ENCODE measurements around the gene ATG3.
"Not testable (repeated sequence)": the region's sequence is repeated elsewhere in the genome, so short reads cannot be mapped to it uniquely, and the experiment has no call there.

ATG3 gene

DNA sequence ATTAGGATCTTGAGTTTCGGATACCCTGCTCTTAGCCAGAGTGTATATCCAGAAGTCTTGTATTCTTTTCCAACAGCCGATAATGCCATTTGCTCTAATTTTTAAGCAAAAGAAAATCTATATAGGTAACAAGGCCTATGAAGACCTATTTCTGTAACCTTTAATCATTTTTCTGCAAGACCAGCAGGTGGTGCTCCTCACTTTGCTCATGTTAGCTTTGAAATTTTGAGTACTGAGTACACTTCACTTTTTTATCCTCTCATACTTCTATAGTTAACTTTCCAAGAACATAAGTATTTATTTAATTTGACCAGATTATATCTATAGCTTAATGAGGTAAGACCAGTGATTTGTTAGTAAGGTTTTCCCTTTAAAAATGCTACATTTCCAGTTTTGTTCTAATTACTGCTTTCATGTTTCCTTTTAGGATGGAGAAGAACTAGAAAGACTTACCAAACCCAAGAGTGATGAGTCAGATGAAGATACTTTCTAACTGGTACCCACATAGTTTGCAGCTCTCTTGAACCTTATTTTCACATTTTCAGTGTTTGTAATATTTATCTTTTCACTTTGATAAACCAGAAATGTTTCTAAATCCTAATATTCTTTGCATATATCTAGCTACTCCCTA lies 20.6 kb upstream of the ATG3 start:
- TF ChIP-seq ZFX (IDR thresholded peaks at IDR 0.05): no peak
- TF ChIP-seq CTCF (conservative IDR thresholded peaks at IDR 0.05): peak; percentile 73
- no peak overlapping the region for H3K27ac ChIP-seq

DNA sequence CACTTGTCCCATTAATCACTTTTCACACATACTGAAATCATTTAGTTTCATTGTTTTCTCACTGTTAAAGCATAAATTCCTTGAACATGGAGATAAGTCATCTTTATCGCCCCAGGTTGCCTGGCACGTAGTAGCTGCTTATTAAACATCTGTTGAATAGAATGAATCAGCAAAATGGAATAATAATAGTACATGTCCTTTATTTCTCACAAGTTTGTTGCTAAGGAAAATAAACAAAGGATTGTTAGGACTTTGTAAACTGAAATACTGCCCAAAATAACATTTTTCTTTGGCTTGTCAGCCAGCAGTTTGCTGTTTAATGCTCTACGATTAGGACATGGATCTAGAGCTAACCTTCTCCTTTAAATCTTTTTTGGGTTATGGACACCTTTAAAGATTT lies 17.9 kb upstream of the ATG3 start:
- TF ChIP-seq ZFX (IDR thresholded peaks at IDR 0.05) (no peak), CTCF (conservative IDR thresholded peaks at IDR 0.05) (no peak)
- H3K27ac ChIP-seq: no peak overlapping the region

DNA sequence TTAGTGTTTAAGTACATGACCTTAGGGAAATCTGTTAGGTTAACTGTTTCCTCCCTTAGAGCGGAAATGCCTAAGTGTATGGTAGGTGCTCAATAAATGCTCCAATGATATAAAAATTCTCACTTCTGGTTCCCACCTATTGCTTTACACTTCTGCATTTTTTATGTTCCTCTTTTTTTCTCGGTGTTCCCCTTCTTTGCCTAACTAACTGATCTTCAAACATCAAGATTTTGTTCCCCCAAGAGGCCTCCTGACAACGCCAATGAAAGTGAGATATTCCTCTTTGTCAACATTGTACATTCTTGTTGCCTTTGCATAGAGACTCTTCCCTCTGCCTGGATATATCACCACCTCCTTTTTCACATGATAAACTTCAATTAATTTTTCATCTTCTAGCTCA lies 17.5 kb upstream of the ATG3 start:
- TF ChIP-seq ZFX (IDR thresholded peaks at IDR 0.05) (no peak), CTCF (conservative IDR thresholded peaks at IDR 0.05) (no peak)
- no peak overlapping the region for H3K27ac ChIP-seq

- TF ChIP-seq ZFX (IDR thresholded peaks at IDR 0.05): no peak
- TF ChIP-seq CTCF (conservative IDR thresholded peaks at IDR 0.05): no peak
These were observed 10.9 kb upstream of the ATG3 start for GRCh38 chr3:112572701-112573100.

GRCh38 chr3:112569265-112569664 lies 7.5 kb upstream of the ATG3 start:
- TF ChIP-seq ZFX (IDR thresholded peaks at IDR 0.05): no peak
- TF ChIP-seq CTCF (conservative IDR thresholded peaks at IDR 0.05): no peak
- H3K27ac ChIP-seq: no peak overlapping the region

More at GRCh38 chr3:112572701-112573100, 10.9 kb upstream of the ATG3 start:
- no peak overlapping the region for H3K27ac ChIP-seq

DNA sequence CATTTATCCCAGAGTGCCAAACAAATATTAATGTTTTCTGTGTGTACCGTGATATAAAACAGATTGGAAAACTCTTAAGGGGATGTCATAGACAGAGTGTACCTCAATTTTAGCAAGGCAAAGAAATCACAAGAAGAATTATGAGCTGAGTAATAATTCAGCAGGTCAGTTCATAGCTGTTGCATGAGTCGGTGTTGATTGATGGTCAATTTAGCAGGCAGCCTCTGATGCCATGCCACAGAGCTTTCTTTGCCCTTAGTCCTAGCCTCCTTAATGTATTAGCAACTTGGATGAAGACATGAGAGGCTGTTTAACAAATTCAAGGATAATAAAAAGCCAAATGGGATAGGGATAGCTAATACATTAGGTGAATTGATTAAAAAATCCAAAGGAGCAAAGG lies 6.9 kb upstream of the ATG3 start:
- no peak for TF ChIP-seq CTCF (conservative IDR thresholded peaks at IDR 0.05)
- no peak for TF ChIP-seq ZFX (IDR thresholded peaks at IDR 0.05)
- no peak overlapping the region for H3K27ac ChIP-seq

GRCh38 chr3:112564940-112565305 lies 3.2 kb upstream of the ATG3 start:
- H3K27ac ChIP-seq: no peak overlapping the region
- TF ChIP-seq CTCF (conservative IDR thresholded peaks at IDR 0.05) (no peak), ZFX (IDR thresholded peaks at IDR 0.05) (no peak)

- H3K27ac ChIP-seq: not testable (repeated sequence)
These were observed 2.6 kb upstream of the ATG3 start for GRCh38 chr3:112564247-112564939.
